HG02943 (cell line): ENCODE measurements around the gene G0S2.

ENCODE experiments used
- ATAC-seq: cut with Tn5 transposase; IDR thresholded peaks from one replicate; pipeline ENCODE4 v1.9.1; 2021; ENCODE audit warnings: mild to moderate bottlenecking, low read depth, moderate library complexity; ENCODE audit not compliant: unreplicated experiment

The G0S2 gene

DNA sequence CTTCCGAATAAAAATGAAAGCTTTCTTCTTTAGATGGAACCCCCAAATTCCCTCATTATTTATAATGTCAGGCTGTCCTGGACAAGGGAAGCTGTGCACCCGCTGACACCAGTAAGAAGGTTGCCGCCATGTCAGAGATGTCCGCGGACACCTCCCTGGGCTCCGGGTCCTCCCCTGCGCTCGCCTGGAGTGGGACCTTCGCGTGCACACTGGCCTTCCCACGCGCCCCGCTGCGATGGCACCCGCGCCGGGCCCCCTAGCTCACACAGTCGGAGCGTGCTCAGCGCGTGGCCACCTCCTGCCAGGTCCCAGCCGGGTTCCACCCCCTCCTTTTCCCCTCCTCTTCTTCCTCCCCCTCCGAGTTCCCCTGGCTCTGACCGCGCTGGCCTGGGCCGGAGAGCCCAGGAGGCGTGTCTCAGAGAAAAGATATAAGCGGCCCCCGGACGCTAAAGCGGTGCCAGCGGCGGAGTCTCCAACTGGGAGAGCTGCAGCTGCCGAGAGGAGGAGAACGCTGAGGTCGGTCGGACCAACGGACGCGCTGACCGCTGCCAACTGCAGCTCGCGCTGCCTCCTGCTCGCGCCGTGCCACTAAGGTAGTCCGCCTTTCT, at the start of gene G0S2:
Gene G0S2, plus strand, starts transcription at position 456 of the 608 bp plus-strand sequence. CDS start 273 bp downstream, outside the sequence.
- no peak for ATAC-seq

GRCh38 chr1:209625791-209626285, 49.4 kb upstream of the G0S2 start:
- ATAC-seq, result no peak

GRCh38 chr1:209626346-209627026, 48.7 kb upstream of the G0S2 start:
- ATAC-seq, result no peak

GRCh38 chr1:209627027-209627731, 48.0 kb upstream of the G0S2 start:
- ATAC-seq, result no peak

DNA sequence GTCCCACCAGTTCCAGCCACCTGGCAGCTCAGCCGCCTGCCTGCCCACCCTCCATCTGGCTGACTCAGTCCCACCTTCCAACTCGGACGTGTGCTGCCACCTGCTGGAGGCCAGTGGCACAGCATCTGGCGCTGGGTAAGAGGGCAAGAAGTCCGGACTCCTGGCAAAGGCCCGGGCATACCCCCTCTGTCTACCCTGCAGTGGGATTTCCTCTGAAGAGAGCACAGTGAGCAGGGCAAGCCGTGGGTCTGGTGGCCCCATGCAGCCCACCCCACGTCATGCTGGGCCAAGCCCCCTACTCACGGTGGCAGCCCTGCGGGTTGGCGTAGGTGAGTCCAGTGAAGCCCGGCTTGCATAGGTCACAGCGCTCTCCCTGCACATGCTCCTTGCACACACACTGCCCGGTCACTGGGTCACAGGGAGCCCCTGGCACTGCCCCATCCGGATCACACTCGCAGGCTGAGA, 47.4 kb upstream of the G0S2 start:
- ATAC-seq, result no peak

DNA sequence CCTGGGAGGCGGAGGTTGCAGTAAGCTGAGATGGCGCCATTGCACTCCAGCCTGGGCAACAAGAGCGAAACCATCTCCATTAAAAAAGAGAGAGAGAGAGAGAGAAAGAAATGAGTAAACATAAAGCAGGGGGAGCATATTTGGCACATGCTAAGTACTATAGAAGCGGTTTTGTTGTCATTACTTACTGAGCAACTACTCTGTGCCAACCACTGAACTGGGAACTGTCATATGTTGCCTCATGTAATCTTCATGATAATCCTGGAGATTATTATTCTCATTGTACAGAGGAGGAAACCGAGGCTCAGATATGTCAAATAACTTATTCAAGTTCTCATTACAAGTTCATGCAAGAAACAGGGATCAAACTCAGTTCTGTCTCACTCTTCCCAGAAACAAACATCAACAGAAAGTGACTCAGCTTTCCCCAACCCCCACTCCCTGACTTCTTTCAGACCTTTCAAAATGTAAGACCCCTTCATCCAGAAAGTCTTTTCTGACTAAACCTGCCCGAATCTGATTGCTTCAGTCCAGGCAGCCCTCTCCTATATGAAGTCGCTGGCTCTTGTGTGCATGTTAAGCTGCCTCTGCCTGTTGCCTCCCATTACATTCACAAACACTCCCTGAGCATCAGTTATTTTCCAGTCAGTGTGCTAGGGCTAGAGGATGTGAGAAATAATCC, 46.5 kb upstream of the G0S2 start:
- no peak for ATAC-seq

DNA sequence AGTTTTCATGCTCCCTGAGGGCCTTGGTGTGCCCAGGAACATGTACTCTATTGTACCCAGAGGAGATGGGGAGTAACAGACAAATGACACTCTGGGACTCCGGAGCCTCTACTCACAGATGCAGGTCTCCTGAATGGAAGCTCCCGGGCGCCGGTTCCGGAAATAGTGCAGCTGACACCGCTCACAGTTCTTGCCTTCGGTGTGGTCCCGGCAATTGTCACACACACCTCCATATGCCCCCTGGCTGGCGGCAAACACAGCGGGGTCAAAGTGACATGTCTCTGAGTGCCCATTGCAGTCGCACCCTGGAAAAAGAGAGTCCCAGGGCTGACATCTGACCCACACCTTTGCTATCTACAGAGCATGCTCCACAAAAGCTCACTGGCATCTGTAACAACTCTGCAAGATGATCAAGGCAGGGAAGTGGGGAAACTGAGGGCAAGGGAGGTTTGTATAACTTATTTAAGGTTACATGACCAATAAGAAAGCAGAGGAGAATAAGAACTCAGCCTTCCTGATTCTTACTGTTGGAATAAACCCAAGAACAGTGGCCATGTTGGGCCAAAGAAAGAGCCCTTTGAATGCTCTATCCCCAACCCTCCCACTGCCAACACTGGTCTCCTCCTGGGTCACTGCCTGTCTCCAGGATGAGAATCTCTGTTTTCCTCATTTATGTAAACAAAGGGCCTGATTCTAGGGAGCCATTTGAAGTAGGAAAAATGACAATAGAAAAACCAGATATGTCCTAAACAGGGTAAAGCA, 45.4 kb upstream of the G0S2 start:
- ATAC-seq, result no peak

- no peak for ATAC-seq
Measured at GRCh38 chr1:209630383-209631225, 44.6 kb upstream of the G0S2 start.

GRCh38 chr1:209633335-209633997, 41.7 kb upstream of the G0S2 start:
- ATAC-seq, result no peak

DNA sequence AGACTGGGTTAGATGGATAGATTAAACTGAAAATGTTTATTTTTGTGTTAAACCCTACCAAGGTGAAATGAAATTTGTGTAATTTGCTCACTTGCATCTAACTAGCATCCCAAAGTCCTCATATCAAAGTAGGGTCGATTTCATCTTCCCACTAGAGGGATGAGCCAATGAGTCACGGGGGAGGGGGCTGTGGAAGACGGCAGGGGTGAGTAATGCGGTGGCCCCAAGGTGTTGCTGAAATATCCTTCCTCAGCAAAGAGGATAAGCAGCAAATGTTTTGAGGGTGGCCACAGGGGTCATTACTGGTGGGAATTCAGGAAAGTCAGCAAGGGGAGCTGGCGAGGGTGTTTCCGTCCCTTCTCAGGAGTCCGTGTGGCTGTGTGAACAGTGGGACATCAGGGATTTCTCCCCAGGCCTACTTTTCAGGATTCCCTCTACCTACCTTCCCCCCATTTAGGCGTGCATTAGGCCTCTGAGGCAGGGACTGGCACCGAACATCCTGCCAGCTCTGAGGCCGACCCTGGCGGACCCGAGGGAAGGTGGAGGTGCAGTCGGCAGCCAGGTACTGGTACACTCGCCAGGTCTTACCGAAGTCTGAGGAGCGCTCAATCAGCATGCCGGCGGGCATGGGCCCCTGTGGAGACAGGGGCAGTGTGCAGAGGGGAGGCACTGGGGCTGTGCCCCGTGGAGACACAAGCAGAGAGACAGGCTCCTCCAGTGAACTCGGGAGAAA, 41.0 kb upstream of the G0S2 start:
- ATAC-seq, result no peak

- no peak for ATAC-seq
Measured at GRCh38 chr1:209635850-209636249, 39.4 kb upstream of the G0S2 start.

DNA sequence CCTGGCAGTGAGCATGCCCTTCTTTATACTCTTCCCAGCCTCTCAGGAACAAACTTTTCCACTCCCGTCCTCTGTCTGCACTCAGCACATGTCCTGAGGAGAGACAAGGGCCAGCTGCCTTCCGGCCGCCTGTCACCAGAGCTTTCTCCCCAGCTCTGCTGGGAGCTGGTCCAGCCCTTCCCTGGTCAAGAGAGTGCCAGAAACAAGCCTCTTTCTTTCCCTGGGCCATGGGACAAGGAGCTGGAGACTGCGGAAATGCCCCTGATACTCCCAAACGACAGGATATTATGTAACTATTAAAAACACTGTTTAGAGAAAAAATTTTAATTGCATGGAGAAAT, 33.4 kb upstream of the G0S2 start:
- no peak for ATAC-seq

DNA sequence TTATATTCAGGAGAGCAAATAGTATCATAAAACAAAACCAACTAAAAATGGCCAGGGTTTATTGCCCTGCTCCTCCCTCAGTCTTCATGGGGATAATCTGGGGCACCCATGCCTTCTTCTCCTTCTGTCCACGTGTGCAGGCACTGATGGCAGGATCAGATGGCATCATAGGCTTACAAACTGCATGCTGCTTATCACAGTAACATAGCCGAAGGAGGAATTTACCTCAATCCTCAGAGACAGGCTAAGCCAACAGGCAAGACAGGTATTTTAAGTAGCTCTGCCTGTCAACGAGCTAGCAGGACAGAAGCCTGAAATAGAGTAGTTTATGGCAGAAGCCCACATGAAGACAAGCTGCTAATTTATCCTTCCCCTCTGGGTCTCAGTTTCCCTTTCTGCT, 32.4 kb upstream of the G0S2 start:
- no peak for ATAC-seq

GRCh38 chr1:209643285-209644020, 31.8 kb upstream of the G0S2 start:
- no peak for ATAC-seq

- ATAC-seq, result no peak
Measured at GRCh38 chr1:209645574-209646452, 29.4 kb upstream of the G0S2 start.

DNA sequence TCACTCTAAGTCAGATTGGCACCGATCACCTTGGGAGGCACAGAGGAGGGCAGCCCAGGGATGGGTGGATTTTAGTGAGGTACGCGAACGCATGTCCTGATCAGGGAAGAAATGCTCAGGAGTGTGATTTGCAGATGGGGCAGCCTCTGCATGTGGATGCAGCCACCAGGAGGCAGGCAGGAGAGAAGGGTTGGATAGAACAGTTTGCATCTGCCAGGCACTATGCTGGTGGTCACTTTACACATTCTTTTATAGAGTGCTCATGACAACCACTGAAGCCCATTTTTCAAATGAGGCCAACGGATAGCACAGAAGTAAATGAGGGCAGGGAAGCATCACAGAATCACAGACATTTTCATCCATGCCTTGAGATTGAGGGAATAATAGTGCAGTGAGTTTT, 28.7 kb upstream of the G0S2 start:
- ATAC-seq, result no peak

DNA sequence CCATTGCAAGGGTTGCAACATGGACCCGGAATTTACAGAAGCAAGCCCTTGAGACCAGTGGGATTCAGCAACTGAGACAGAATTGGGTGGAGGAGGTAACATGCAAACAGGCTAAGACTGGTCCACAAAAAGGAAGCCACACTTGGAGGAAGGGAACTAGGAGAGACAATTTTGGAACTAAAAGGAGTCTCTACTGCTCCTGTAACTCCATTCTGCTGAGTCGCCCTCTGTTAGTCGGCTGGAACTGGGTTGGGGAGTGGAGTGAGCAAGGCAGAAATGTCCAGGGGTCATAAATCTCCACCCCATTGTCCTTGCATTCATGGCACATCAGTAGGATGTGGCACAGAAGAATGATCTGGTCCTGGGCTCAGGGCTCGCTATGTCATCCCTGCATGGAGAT, 28.1 kb upstream of the G0S2 start:
- no peak for ATAC-seq
